ENCODE data around the gene HYAL3. TPM values are rescaled to one million over a fixed set of nuclear protein-coding genes. Genes with fewer than 3 reads are reported as not detected.

HYAL3 gene
- total and polyA plus RNA-seq, 2 of the 13 experiments (the other 11 are each of a cell fraction or from before 2014, with no cell fraction given): 5.5 to 10.4 TPM

DNA sequence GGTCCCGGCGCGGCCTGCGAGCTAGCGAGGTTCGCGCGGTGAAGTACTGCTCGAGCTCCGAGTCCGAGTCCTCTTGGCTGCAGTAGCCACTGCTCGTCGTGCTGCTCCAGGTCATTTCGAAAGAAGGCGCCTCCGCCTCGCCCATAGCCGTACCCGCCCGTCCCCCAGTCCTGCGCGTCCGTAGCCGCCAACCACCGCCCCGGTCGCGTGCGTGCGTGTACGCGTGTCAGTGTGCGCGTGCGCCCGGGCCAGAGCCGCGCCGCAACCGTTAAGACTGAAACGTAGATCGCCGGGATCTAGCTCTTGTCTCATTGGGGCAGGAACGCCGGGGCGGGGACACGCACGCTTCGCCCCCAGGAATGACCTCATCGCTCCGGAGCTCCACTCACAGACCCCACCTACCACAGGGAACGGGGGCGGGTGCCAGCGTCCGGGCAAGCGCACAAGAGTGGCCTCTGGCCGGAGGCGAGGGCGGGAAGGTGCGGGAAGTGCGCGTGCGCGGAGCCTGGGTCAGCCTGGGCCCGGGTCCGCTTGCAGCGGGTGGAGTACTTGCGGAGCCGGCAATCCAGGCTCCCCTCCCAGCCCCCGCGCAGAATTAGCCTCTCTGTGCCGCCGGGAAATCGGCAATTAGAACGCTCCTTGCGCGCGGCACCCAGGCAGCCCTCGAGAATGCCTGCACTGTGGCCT lies 38.1 kb upstream of the HYAL3 start (continued):
- TF ChIP-seq MED8 (CRISPR knock-in tag; IDR thresholded peaks at IDR 0.05; ENCODE audit: insufficient replicate concordance) (peak; percentile 7), ZNF510 (CRISPR knock-in tag; IDR thresholded peaks at IDR 0.05; ENCODE audit: low read depth) (no peak), ZNF556 (CRISPR knock-in tag; IDR thresholded peaks at IDR 0.05; ENCODE audit: borderline replicate concordance) (peak; percentile 11; the same call in 1 of the 2 replicates), ZNF383 (CRISPR knock-in tag; IDR thresholded peaks at IDR 0.05; ENCODE audit: borderline replicate concordance) (no peak), CENPX (CRISPR knock-in tag; IDR thresholded peaks at IDR 0.05) (no peak), AKAP8 (CRISPR knock-in tag; IDR thresholded peaks at IDR 0.05) (0 out of 2 replicates have a peak, but pooled peaks have one; percentile 52), ZNF703 (CRISPR knock-in tag; IDR thresholded peaks at IDR 0.05; ENCODE audit: borderline replicate concordance) (no peak), MAFK (conservative IDR thresholded peaks at IDR 0.05 in 1 of 2, IDR thresholded peaks at IDR 0.05 in 1 of 2; ENCODE audit: low read length in 2 of 2) (no peak), MAZ (IDR thresholded peaks at IDR 0.05; ENCODE audit: borderline replicate concordance, low read depth, low read length) (peak; percentile 9; the same call in 1 of the 2 replicates), MAZ (CRISPR knock-in tag; IDR thresholded peaks at IDR 0.05; ENCODE audit: low read depth) (peak; percentile 74), ZSCAN21 (CRISPR knock-in tag; IDR thresholded peaks at IDR 0.05; ENCODE audit: borderline replicate concordance) (peak; percentile 68; the same call in 1 of the 2 replicates), RBFOX2 (IDR thresholded peaks at IDR 0.05; ENCODE audit: low read depth, low read length) (peak; percentile 94), ZNF678 (CRISPR knock-in tag; IDR thresholded peaks at IDR 0.05) (no peak), SP4 (CRISPR knock-in tag; IDR thresholded peaks at IDR 0.05) (peak; percentile 82), POLR2A (IDR thresholded peaks at IDR 0.05; ENCODE audit: insufficient read depth in 1 of 2, low read depth in 2 of 2, low read length in 2 of 2) (peak in 1 of 2 experiments; percentile 61; a peak in 2 of 4 replicates), SMAD3 (CRISPR knock-in tag; IDR thresholded peaks at IDR 0.05) (no peak), SNAI1 (CRISPR knock-in tag; IDR thresholded peaks at IDR 0.05; ENCODE audit: borderline replicate concordance) (peak; percentile 77; the same call in 1 of the 2 replicates), ISL2 (CRISPR knock-in tag; IDR thresholded peaks at IDR 0.05) (0 out of 2 replicates have a peak, but pooled peaks have one; percentile 13), ZNF430 (CRISPR knock-in tag; IDR thresholded peaks at IDR 0.05) (peak; percentile 98), ARNT (IDR thresholded peaks at IDR 0.05) (no peak), ZNF160 (CRISPR knock-in tag; IDR thresholded peaks at IDR 0.05) (peak; percentile 83; the same call in 1 of the 2 replicates)
- TF ChIP-seq, protein P1, sequence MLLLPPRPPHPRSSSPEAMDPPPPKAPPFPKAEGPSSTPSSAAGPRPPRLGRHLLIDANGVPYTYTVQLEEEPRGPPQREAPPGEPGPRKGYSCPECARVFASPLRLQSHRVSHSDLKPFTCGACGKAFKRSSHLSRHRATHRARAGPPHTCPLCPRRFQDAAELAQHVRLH (CRISPR knock-in tag; IDR thresholded peaks at IDR 0.05; ENCODE audit: borderline replicate concordance, low read depth): peak; percentile 69
- TF ChIP-seq, protein P2, sequence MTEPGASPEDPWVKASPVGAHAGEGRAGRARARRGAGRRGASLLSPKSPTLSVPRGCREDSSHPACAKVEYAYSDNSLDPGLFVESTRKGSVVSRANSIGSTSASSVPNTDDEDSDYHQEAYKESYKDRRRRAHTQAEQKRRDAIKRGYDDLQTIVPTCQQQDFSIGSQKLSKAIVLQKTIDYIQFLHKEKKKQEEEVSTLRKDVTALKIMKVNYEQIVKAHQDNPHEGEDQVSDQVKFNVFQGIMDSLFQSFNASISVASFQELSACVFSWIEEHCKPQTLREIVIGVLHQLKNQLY (CRISPR knock-in tag; IDR thresholded peaks at IDR 0.05): peak; percentile 22; the same call in 1 of the 2 replicates
- TF ChIP-seq, protein P3, sequence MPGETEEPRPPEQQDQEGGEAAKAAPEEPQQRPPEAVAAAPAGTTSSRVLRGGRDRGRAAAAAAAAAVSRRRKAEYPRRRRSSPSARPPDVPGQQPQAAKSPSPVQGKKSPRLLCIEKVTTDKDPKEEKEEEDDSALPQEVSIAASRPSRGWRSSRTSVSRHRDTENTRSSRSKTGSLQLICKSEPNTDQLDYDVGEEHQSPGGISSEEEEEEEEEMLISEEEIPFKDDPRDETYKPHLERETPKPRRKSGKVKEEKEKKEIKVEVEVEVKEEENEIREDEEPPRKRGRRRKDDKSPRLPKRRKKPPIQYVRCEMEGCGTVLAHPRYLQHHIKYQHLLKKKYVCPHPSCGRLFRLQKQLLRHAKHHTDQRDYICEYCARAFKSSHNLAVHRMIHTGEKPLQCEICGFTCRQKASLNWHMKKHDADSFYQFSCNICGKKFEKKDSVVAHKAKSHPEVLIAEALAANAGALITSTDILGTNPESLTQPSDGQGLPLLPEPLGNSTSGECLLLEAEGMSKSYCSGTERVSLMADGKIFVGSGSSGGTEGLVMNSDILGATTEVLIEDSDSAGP (CRISPR knock-in tag; IDR thresholded peaks at IDR 0.05; ENCODE audit: borderline replicate concordance): peak; percentile 89
- TF ChIP-seq, protein P4, sequence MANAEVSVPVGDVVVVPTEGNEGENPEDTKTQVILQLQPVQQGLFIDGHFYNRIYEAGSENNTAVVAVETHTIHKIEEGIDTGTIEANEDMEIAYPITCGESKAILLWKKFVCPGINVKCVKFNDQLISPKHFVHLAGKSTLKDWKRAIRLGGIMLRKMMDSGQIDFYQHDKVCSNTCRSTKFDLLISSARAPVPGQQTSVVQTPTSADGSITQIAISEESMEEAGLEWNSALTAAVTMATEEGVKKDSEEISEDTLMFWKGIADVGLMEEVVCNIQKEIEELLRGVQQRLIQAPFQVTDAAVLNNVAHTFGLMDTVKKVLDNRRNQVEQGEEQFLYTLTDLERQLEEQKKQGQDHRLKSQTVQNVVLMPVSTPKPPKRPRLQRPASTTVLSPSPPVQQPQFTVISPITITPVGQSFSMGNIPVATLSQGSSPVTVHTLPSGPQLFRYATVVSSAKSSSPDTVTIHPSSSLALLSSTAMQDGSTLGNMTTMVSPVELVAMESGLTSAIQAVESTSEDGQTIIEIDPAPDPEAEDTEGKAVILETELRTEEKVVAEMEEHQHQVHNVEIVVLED (CRISPR knock-in tag; IDR thresholded peaks at IDR 0.05; ENCODE audit: borderline replicate concordance): peak; percentile 97
- TF ChIP-seq, protein P5, sequence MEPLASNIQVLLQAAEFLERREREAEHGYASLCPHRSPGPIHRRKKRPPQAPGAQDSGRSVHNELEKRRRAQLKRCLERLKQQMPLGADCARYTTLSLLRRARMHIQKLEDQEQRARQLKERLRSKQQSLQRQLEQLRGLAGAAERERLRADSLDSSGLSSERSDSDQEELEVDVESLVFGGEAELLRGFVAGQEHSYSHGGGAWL (CRISPR knock-in tag; IDR thresholded peaks at IDR 0.05): peak; percentile 81; the same call in 1 of the 2 replicates
